ENCODE results near the gene NLN.

- no peak for TF ChIP-seq BCL11A (tag by site-specific recombination; IDR thresholded peaks at IDR 0.05; ENCODE audit: low read depth)
- TF ChIP-seq PBX3 (CRISPR knock-in tag; IDR thresholded peaks at IDR 0.05) = no peak
- no peak for TF ChIP-seq KLF9 (tag by site-specific recombination; IDR thresholded peaks at IDR 0.05; ENCODE audit: low read depth)
- no peak for TF ChIP-seq ZNF433 (tag by site-specific recombination; IDR thresholded peaks at IDR 0.05; ENCODE audit: low read depth)
- no peak for TF ChIP-seq ZBTB10 (tag by site-specific recombination; IDR thresholded peaks at IDR 0.05)
- TF ChIP-seq CTCF (tag by site-specific recombination; IDR thresholded peaks at IDR 0.05) = no peak
Measured at GRCh38 chr5:65760504-65761275, 38.7 kb downstream of the NLN start.
